WTC11 (cell line): Measurements from ENCODE around the gene KIRREL3. TPM values are rescaled to one million over a fixed set of nuclear protein-coding genes. Genes with fewer than 3 reads are reported as not detected.

Experiments used
- ATAC-seq: fragments of 200-7000 bp; cut with Tn5 transposase; 2 replicates; pipeline ENCODE4 v1.10.0; 2021; ENCODE audit warnings: mild to moderate bottlenecking, moderate library complexity
- CTCF ChIA-PET: fragments of 300-600 bp; sonication (Branson Sonifier 250); formaldehyde crosslinking; loops from one replicate; lab custom pipeline; 2021; ENCODE audit warnings: antibody characterized with exemption; lab: Charles Lee
- POLR2A ChIA-PET: fragments of 350-600 bp; sonication (Branson Sonifier 250); formaldehyde crosslinking; loops from one replicate; lab custom pipeline; 2021; ENCODE audit warnings: antibody characterized with exemption; lab: Charles Lee
- DNase-seq: peaks from one replicate; pipeline ENCODE4 v3.0.0; 2021; ENCODE audit warnings: low spot score
- H3K27ac Mint-ChIP-seq: 2 replicates; pipeline ENCODE4 v1.8.0; 2021; ENCODE audit warnings: mixed read lengths
- H3K27me3 Mint-ChIP-seq: 2 replicates; pipeline ENCODE4 v1.8.0; 2021; ENCODE audit warnings: low read depth, mild to moderate bottlenecking, moderate library complexity, mixed read lengths
- H3K36me3 Mint-ChIP-seq: 2 replicates; pipeline ENCODE4 v1.8.0; 2021; ENCODE audit warnings: mixed read lengths
- H3K4me1 Mint-ChIP-seq: 2 replicates; pipeline ENCODE4 v1.8.0; 2022; ENCODE audit warnings: mixed read lengths
- H3K4me3 Mint-ChIP-seq: 2 replicates; pipeline ENCODE4 v1.8.0; 2021; ENCODE audit warnings: mild to moderate bottlenecking, moderate library complexity, mixed read lengths
- H3K9me3 Mint-ChIP-seq: 2 replicates; pipeline ENCODE4 v1.8.0; 2021; ENCODE audit warnings: mixed read lengths
- ELF4 ChIP-seq: sonication (generic); formaldehyde crosslinking; IDR thresholded peaks from 2 replicates; pipeline ENCODE4 v1.8.1; 2022; ENCODE audit warnings: low read depth, mild to moderate bottlenecking, moderate library complexity, missing genetic modification reagents
- EMX1 ChIP-seq: fragments of 250-450 bp; sonication (Bioruptor Pico); IDR thresholded peaks from 2 replicates; pipeline ENCODE4 v1.8.0; 2021; ENCODE audit warnings: mild to moderate bottlenecking
- KAT7 ChIP-seq: sonication (generic); formaldehyde crosslinking; IDR thresholded peaks from 2 replicates; pipeline ENCODE4 v1.8.1; 2023; ENCODE audit warnings: missing genetic modification reagents, mild to moderate bottlenecking, borderline replicate concordance
- NR1H2 ChIP-seq: sonication (generic); formaldehyde crosslinking; IDR thresholded peaks from 2 replicates; pipeline ENCODE4 v1.9.0; 2021; ENCODE audit warnings: mild to moderate bottlenecking, moderate library complexity, missing genetic modification reagents
- OVOL2 ChIP-seq: fragments of 250-450 bp; sonication (Bioruptor Pico); IDR thresholded peaks from 2 replicates; pipeline ENCODE4 v1.9.0; 2021; ENCODE audit warnings: mild to moderate bottlenecking, borderline replicate concordance
- PRRX2 ChIP-seq: fragments of 250-450 bp; sonication (Bioruptor Pico); IDR thresholded peaks from 2 replicates; pipeline ENCODE4 v1.8.0; 2021; ENCODE audit warnings: mild to moderate bottlenecking
- RORB ChIP-seq: fragments of 250-450 bp; sonication (Bioruptor Pico); IDR thresholded peaks from 2 replicates; pipeline ENCODE4 v1.9.0; 2021; ENCODE audit warnings: mild to moderate bottlenecking
- SMAD4 ChIP-seq: sonication (generic); formaldehyde crosslinking; IDR thresholded peaks from 2 replicates; pipeline ENCODE4 v1.8.0; 2022; ENCODE audit warnings: mild to moderate bottlenecking, missing genetic modification reagents
- TCF7 ChIP-seq: sonication (generic); formaldehyde crosslinking; IDR thresholded peaks from 2 replicates; pipeline ENCODE4 v1.8.0; 2022; ENCODE audit warnings: mild to moderate bottlenecking, low read depth, missing genetic modification reagents, moderate library complexity
- ZNF671 ChIP-seq: fragments of 250-450 bp; sonication (Bioruptor Pico); IDR thresholded peaks from 2 replicates; pipeline ENCODE4 v1.8.0; 2021; ENCODE audit warnings: mild to moderate bottlenecking
- total RNA-seq: library from RNA; stranded (reverse); gene quantifications from 3 replicates; pipeline ENCODE4 v1.2.3, GENCODE V29; 2021
- TF ChIP-seq, protein P1 (sequence below): fragments of 250-450 bp; sonication (Bioruptor Pico); IDR thresholded peaks from 2 replicates; pipeline ENCODE4 v1.9.0; 2021; ENCODE audit warnings: moderate library complexity, mild to moderate bottlenecking, inconsistent platforms, borderline replicate concordance
- TF ChIP-seq, protein P2 (sequence below): fragments of 250-450 bp; sonication (Bioruptor Pico); IDR thresholded peaks from 2 replicates; pipeline ENCODE4 v1.8.0; 2021; ENCODE audit warnings: mild to moderate bottlenecking
- TF ChIP-seq, protein P3 (sequence below): sonication (generic); formaldehyde crosslinking; IDR thresholded peaks from 2 replicates; pipeline ENCODE4 v1.8.1; 2022; ENCODE audit warnings: mild to moderate bottlenecking, missing genetic modification reagents, moderate library complexity, borderline replicate concordance
- TF ChIP-seq, protein P4 (sequence below): fragments of 250-450 bp; sonication (Bioruptor Pico); IDR thresholded peaks from 2 replicates; pipeline ENCODE4 v1.9.0; 2021; ENCODE audit warnings: mild to moderate bottlenecking
- TF ChIP-seq, protein P5 (sequence below): fragments of 250-450 bp; sonication (Bioruptor Pico); IDR thresholded peaks from 2 replicates; pipeline ENCODE4 v1.9.0; 2021; ENCODE audit warnings: mild to moderate bottlenecking, borderline replicate concordance

Gene KIRREL3
- total RNA-seq, 1 experiment from 2014 or later: 0.59 TPM

DNA sequence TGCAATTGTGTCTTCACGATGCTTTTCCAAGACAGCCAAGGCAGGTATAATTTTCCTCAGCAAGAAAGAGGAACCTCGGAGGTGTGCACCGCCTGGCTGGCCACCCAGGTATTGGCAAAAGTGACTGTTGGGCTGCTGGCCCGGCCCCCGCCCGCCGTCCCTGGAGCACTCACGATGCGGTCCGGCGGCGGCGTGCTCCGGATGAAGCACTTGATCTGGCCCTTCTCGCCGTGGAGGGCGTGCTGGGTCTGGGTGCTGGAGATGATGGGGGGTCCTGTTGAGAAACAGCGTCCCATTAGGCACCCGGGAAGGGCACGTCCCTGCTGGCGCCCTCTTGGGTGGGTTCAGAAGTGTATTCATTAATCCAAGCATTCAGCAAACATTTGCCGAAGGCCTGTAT, 560.3 kb downstream of the KIRREL3 start:
- H3K27ac Mint-ChIP-seq: no peak overlapping the region
- no peaks in the 10 kb centered on the region; the same call in 1 of the 2 replicates for H3K27me3 Mint-ChIP-seq
- ChIA-PET POLR2A (no interaction called here), CTCF (interaction anchor here (0.6 to 11.2 kb wide), 29 partner anchors 8 to 634 kb away, joined by 3 to 147 read pairs (median 6); partner anchors contain the start of gene DCPS)
- TF ChIP-seq, protein P1, sequence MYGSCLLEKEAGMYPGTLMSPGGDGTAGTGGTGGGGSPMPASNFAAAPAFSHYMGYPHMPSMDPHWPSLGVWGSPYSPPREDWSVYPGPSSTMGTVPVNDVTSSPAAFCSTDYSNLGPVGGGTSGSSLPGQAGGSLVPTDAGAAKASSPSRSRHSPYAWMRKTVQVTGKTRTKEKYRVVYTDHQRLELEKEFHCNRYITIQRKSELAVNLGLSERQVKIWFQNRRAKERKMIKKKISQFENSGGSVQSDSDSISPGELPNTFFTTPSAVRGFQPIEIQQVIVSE: no peak
- TF ChIP-seq ELF4 (CRISPR knock-in tag) (no peak), RORB (CRISPR knock-in tag) (no peak), PRRX2 (CRISPR knock-in tag) (no peak), SMAD4 (no peak), EMX1 (CRISPR knock-in tag) (no peak), NR1H2 (CRISPR knock-in tag) (no peak), OVOL2 (CRISPR knock-in tag) (no peak), ZNF671 (CRISPR knock-in tag) (no peak)
- TF ChIP-seq, protein P2, sequence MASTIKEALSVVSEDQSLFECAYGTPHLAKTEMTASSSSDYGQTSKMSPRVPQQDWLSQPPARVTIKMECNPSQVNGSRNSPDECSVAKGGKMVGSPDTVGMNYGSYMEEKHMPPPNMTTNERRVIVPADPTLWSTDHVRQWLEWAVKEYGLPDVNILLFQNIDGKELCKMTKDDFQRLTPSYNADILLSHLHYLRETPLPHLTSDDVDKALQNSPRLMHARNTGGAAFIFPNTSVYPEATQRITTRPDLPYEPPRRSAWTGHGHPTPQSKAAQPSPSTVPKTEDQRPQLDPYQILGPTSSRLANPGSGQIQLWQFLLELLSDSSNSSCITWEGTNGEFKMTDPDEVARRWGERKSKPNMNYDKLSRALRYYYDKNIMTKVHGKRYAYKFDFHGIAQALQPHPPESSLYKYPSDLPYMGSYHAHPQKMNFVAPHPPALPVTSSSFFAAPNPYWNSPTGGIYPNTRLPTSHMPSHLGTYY: no peak
- TF ChIP-seq, protein P3, sequence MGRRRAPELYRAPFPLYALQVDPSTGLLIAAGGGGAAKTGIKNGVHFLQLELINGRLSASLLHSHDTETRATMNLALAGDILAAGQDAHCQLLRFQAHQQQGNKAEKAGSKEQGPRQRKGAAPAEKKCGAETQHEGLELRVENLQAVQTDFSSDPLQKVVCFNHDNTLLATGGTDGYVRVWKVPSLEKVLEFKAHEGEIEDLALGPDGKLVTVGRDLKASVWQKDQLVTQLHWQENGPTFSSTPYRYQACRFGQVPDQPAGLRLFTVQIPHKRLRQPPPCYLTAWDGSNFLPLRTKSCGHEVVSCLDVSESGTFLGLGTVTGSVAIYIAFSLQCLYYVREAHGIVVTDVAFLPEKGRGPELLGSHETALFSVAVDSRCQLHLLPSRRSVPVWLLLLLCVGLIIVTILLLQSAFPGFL (CRISPR knock-in tag): no peak
- no peak for ATAC-seq
- DNase-seq: no peak
- no peak overlapping the region for H3K4me3 Mint-ChIP-seq
- H3K4me1 Mint-ChIP-seq: peaks cover 31% of the 10 kb centered on the region
- no peaks in the 10 kb centered on the region for H3K9me3 Mint-ChIP-seq
- H3K36me3 Mint-ChIP-seq: no peaks in the 10 kb centered on the region

DNA sequence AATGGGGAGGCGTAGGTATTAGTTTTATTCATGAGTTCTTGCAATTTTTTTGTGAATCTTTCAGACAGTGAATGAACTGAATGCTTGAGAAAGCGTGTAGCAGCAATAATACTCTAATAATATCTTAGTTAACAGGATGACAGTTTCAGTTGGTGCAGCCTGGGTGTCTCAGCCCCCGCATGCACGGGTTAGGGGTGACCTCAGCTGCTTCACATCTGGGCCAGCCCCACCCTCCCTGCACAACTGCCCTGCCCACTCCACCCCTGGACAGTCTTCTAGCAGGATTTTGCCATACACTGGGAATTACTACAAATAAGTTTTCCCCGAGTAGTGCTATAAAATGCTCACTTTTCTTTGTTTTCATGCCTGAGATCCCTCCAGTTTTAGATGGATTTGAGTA, 561.9 kb downstream of the KIRREL3 start:
- ATAC-seq: no peak
- CTCF ChIA-PET: no interaction called here
- POLR2A ChIA-PET: no interaction called here

More for the DNA sequence above, 561.9 kb downstream of the KIRREL3 start:
- Mint-ChIP-seq H3K36me3 (no peaks in the 10 kb centered on the region), H3K4me1 (peaks cover 44% of the 10 kb centered on the region), H3K4me3 (no peak overlapping the region), H3K9me3 (no peaks in the 10 kb centered on the region), H3K27ac (no peak overlapping the region), H3K27me3 (no peaks in the 10 kb centered on the region; the same call in 1 of the 2 replicates)
- DNase-seq: no peak
- TF ChIP-seq KAT7 (no peak), TCF7 (CRISPR knock-in tag) (no peak)
- TF ChIP-seq, protein P4, sequence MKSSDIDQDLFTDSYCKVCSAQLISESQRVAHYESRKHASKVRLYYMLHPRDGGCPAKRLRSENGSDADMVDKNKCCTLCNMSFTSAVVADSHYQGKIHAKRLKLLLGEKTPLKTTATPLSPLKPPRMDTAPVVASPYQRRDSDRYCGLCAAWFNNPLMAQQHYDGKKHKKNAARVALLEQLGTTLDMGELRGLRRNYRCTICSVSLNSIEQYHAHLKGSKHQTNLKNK (CRISPR knock-in tag): no peak
- TF ChIP-seq, protein P5, sequence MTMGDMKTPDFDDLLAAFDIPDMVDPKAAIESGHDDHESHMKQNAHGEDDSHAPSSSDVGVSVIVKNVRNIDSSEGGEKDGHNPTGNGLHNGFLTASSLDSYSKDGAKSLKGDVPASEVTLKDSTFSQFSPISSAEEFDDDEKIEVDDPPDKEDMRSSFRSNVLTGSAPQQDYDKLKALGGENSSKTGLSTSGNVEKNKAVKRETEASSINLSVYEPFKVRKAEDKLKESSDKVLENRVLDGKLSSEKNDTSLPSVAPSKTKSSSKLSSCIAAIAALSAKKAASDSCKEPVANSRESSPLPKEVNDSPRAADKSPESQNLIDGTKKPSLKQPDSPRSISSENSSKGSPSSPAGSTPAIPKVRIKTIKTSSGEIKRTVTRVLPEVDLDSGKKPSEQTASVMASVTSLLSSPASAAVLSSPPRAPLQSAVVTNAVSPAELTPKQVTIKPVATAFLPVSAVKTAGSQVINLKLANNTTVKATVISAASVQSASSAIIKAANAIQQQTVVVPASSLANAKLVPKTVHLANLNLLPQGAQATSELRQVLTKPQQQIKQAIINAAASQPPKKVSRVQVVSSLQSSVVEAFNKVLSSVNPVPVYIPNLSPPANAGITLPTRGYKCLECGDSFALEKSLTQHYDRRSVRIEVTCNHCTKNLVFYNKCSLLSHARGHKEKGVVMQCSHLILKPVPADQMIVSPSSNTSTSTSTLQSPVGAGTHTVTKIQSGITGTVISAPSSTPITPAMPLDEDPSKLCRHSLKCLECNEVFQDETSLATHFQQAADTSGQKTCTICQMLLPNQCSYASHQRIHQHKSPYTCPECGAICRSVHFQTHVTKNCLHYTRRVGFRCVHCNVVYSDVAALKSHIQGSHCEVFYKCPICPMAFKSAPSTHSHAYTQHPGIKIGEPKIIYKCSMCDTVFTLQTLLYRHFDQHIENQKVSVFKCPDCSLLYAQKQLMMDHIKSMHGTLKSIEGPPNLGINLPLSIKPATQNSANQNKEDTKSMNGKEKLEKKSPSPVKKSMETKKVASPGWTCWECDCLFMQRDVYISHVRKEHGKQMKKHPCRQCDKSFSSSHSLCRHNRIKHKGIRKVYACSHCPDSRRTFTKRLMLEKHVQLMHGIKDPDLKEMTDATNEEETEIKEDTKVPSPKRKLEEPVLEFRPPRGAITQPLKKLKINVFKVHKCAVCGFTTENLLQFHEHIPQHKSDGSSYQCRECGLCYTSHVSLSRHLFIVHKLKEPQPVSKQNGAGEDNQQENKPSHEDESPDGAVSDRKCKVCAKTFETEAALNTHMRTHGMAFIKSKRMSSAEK (CRISPR knock-in tag): no peak
